ENCODE data around the gene FAM50B. TPM values are rescaled to one million over a fixed set of nuclear protein-coding genes. Genes with fewer than 3 reads are reported as not detected.
A peak's percentile ranks its signal among the peaks of the same experiment; 100 is the strongest.

Gene FAM50B
- total RNA-seq, 1 donor from 2014 or later, result 3.6 TPM

- H3K36me3 Mint-ChIP-seq (ENCODE audit: unreplicated experiment), result no peaks in the 10 kb centered on the region
- H3K27ac Mint-ChIP-seq (ENCODE audit: unreplicated experiment), result peak overlapping the region; percentile 19
- H3K4me1 Mint-ChIP-seq (ENCODE audit: low read depth, unreplicated experiment), result peaks cover 2% of the 10 kb centered on the region
- no peak for DNase-seq
- peaks cover 10% of the 10 kb centered on the region for H3K9me3 Mint-ChIP-seq (ENCODE audit: unreplicated experiment)
- H3K4me3 Mint-ChIP-seq (ENCODE audit: unreplicated experiment), result peak overlapping the region; percentile 88
- H3K27me3 Mint-ChIP-seq (ENCODE audit: unreplicated experiment), result peaks cover 9% of the 10 kb centered on the region
- TF ChIP-seq CTCF (IDR thresholded peaks at IDR 0.05; ENCODE audit: partially characterized antibody, unreplicated experiment), result no peak
These were observed 793 bp upstream of the FAM50B start for GRCh38 chr6:3848380-3848779.

- Mint-ChIP-seq H3K27ac (ENCODE audit: unreplicated experiment) (no peak overlapping the region), H3K4me1 (ENCODE audit: low read depth, unreplicated experiment) (peaks cover 1% of the 10 kb centered on the region), H3K36me3 (ENCODE audit: unreplicated experiment) (no peaks in the 10 kb centered on the region), H3K27me3 (ENCODE audit: unreplicated experiment) (peaks cover 7% of the 10 kb centered on the region), H3K4me3 (ENCODE audit: unreplicated experiment) (peak overlapping the region; percentile 88), H3K9me3 (ENCODE audit: unreplicated experiment) (peaks cover 10% of the 10 kb centered on the region)
- no peak for TF ChIP-seq CTCF (IDR thresholded peaks at IDR 0.05; ENCODE audit: partially characterized antibody, unreplicated experiment)
- peak; percentile 25 for DNase-seq
These were observed 693 bp downstream of the FAM50B start for GRCh38 chr6:3849681-3850450.

GRCh38 chr6:3850451-3851203, 1.5 kb downstream of the FAM50B start:
- Mint-ChIP-seq H3K4me1 (ENCODE audit: low read depth, unreplicated experiment) (peaks cover 1% of the 10 kb centered on the region), H3K36me3 (ENCODE audit: unreplicated experiment) (no peaks in the 10 kb centered on the region), H3K4me3 (ENCODE audit: unreplicated experiment) (peak overlapping the region; percentile 30), H3K9me3 (ENCODE audit: unreplicated experiment) (peaks cover 10% of the 10 kb centered on the region), H3K27me3 (ENCODE audit: unreplicated experiment) (peaks cover 7% of the 10 kb centered on the region), H3K27ac (ENCODE audit: unreplicated experiment) (no peak overlapping the region)
- no peak for DNase-seq
- TF ChIP-seq CTCF (IDR thresholded peaks at IDR 0.05; ENCODE audit: partially characterized antibody, unreplicated experiment), result no peak

DNA sequence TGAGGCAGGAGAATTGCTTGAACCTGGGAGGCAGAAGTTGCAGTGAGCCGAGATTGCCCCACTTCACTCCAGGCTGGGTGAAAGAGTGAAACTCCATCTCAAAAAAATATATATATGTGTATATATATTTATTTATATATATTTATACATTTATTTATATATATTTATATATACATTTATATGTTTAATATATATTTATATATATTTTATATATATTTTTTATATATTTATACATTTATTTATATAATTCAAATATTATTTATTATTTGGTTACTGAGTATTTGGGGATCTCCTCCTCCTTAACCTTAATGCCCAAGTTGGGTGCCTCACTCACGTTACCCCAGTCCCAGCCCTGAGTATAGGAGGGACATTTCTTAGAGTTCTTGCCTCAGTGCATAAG, 2.7 kb downstream of the FAM50B start:
- DNase-seq, result no peak
- no peak overlapping the region for H3K27ac Mint-ChIP-seq (ENCODE audit: unreplicated experiment)
- no peak for TF ChIP-seq CTCF (IDR thresholded peaks at IDR 0.05; ENCODE audit: partially characterized antibody, unreplicated experiment)
- no peak overlapping the region for H3K4me3 Mint-ChIP-seq (ENCODE audit: unreplicated experiment)
- H3K9me3 Mint-ChIP-seq (ENCODE audit: unreplicated experiment), result peaks cover 10% of the 10 kb centered on the region
- H3K27me3 Mint-ChIP-seq (ENCODE audit: unreplicated experiment), result peaks cover 7% of the 10 kb centered on the region
- no peaks in the 10 kb centered on the region for H3K36me3 Mint-ChIP-seq (ENCODE audit: unreplicated experiment)
- H3K4me1 Mint-ChIP-seq (ENCODE audit: low read depth, unreplicated experiment), result peaks cover 1% of the 10 kb centered on the region

GRCh38 chr6:3852391-3852790, 3.2 kb downstream of the FAM50B start:
- no peak overlapping the region for H3K27ac Mint-ChIP-seq (ENCODE audit: unreplicated experiment)
- no peaks in the 10 kb centered on the region for H3K36me3 Mint-ChIP-seq (ENCODE audit: unreplicated experiment)
- H3K4me1 Mint-ChIP-seq (ENCODE audit: low read depth, unreplicated experiment), result peaks cover 1% of the 10 kb centered on the region
- DNase-seq, result no peak
- H3K4me3 Mint-ChIP-seq (ENCODE audit: unreplicated experiment), result no peak overlapping the region
- H3K9me3 Mint-ChIP-seq (ENCODE audit: unreplicated experiment), result peaks cover 10% of the 10 kb centered on the region
- H3K27me3 Mint-ChIP-seq (ENCODE audit: unreplicated experiment), result peaks cover 7% of the 10 kb centered on the region
- TF ChIP-seq CTCF (IDR thresholded peaks at IDR 0.05; ENCODE audit: partially characterized antibody, unreplicated experiment), result no peak

All from glutamatergic neuron (in vitro differentiated cells).